H9 (cell line): ENCODE results near the gene BSPRY. TPM values are rescaled to one million over a fixed set of nuclear protein-coding genes. Genes with fewer than 3 reads are reported as not detected.

ENCODE experiments used
- DNase-seq: peaks from one replicate; pipeline ENCODE4 v3.0.0-alpha.2; 2017
- H2AFZ ChIP-seq: one replicate; pipeline ENCODE4 v1.6.1; 2013; ENCODE audit warnings: mild to moderate bottlenecking, low read length, control low read depth, moderate library complexity
- H2AK5ac ChIP-seq: 2 replicates; pipeline ENCODE4 v1.6.1; 2013; ENCODE audit warnings: low read length, control low read depth, mixed read lengths; ENCODE audit not compliant: insufficient read length
- H2BK120ac ChIP-seq: one replicate; pipeline ENCODE4 v1.6.1; 2013; ENCODE audit warnings: low read depth, mild to moderate bottlenecking, low read length, control low read depth, inconsistent platforms; ENCODE audit not compliant: poor library complexity, severe bottlenecking
- H2BK12ac ChIP-seq: 2 replicates; pipeline ENCODE4 v1.6.1; 2013; ENCODE audit warnings: low read length, control low read depth, mixed read lengths, low read depth; ENCODE audit not compliant: insufficient read length
- H2BK15ac ChIP-seq: 2 replicates; pipeline ENCODE4 v1.6.1; 2013; ENCODE audit warnings: low read depth, low read length, control low read depth
- H2BK20ac ChIP-seq: one replicate; pipeline ENCODE4 v1.6.1; 2013; ENCODE audit warnings: low read depth, mild to moderate bottlenecking, low read length, control low read depth, inconsistent platforms; ENCODE audit not compliant: poor library complexity, severe bottlenecking
- H2BK5ac ChIP-seq: 2 replicates; pipeline ENCODE4 v1.6.1; 2013; ENCODE audit warnings: low read length, control low read depth, mixed read lengths; ENCODE audit not compliant: insufficient read length
- H3K14ac ChIP-seq: 2 replicates; pipeline ENCODE4 v1.6.1; 2013; ENCODE audit warnings: low read length, control low read depth; ENCODE audit not compliant: insufficient read depth
- H3K18ac ChIP-seq: 2 replicates; pipeline ENCODE4 v1.6.1; 2013; ENCODE audit warnings: low read depth, mild to moderate bottlenecking, mixed read lengths, low read length, control low read depth; ENCODE audit not compliant: insufficient read length
- H3K23ac ChIP-seq: 2 replicates; pipeline ENCODE4 v1.6.1; 2013; ENCODE audit warnings: low read length, control low read depth, mixed read lengths, low read depth; ENCODE audit not compliant: insufficient read length
- H3K23me2 ChIP-seq: 2 replicates; pipeline ENCODE4 v1.6.1; 2013; ENCODE audit warnings: low read depth, mild to moderate bottlenecking, mixed read lengths, low read length, control low read depth; ENCODE audit not compliant: insufficient read length, poor library complexity, severe bottlenecking
- H3K27ac ChIP-seq: 2 replicates; pipeline ENCODE4 v1.5.1; 2013; ENCODE audit warnings: low read length, control low read depth, mixed read lengths, low read depth; ENCODE audit not compliant: insufficient read length
- H3K27me3 ChIP-seq: 2 replicates; pipeline ENCODE4 v1.6.1; 2013; ENCODE audit warnings: low read length, control low read depth, inconsistent platforms; ENCODE audit not compliant: insufficient read depth
- H3K4ac ChIP-seq: 2 replicates; pipeline ENCODE4 v1.6.1; 2013; ENCODE audit warnings: low read depth, mild to moderate bottlenecking, control low read depth, inconsistent platforms, low read length, moderate library complexity
- H3K4me1 ChIP-seq: 2 replicates; pipeline ENCODE4 v1.6.1; 2013; ENCODE audit warnings: low read length, control low read depth, inconsistent platforms; ENCODE audit not compliant: insufficient read depth
- H3K4me2 ChIP-seq: 2 replicates; pipeline ENCODE4 v1.6.1; 2013; ENCODE audit warnings: low read length, control low read depth, mixed read lengths; ENCODE audit not compliant: insufficient read length, insufficient read depth
- H3K56ac ChIP-seq: 2 replicates; pipeline ENCODE4 v1.6.1; 2013; ENCODE audit warnings: low read depth, mild to moderate bottlenecking, mixed read lengths, low read length, control low read depth; ENCODE audit not compliant: insufficient read length
- H3K79me1 ChIP-seq: 2 replicates; pipeline ENCODE4 v1.6.1; 2013; ENCODE audit warnings: low read depth, mild to moderate bottlenecking, moderate library complexity, low read length, control low read depth, inconsistent platforms; ENCODE audit not compliant: insufficient read depth, poor library complexity, severe bottlenecking
- H3K79me2 ChIP-seq: 2 replicates; pipeline ENCODE4 v1.6.1; 2013; ENCODE audit warnings: low read length, control low read depth, inconsistent platforms; ENCODE audit not compliant: insufficient read depth
- H3K9ac ChIP-seq: 2 replicates; pipeline ENCODE4 v1.6.1; 2013; ENCODE audit warnings: low read length, control low read depth, mixed read lengths; ENCODE audit not compliant: insufficient read length; ENCODE audit errors: extremely low read depth
- H3K9me3 ChIP-seq: one replicate; pipeline ENCODE4 v1.6.1; 2013; ENCODE audit warnings: low read depth, low read length, inconsistent platforms; ENCODE audit not compliant: control insufficient read depth
- H3T11ph ChIP-seq: one replicate; pipeline ENCODE4 v1.6.1; 2013; ENCODE audit warnings: mild to moderate bottlenecking, low read length, control low read depth, inconsistent platforms
- H4K20me1 ChIP-seq: one replicate; pipeline ENCODE4 v1.6.1; 2013; ENCODE audit not compliant: control insufficient read depth, insufficient read length, insufficient read depth
- H4K5ac ChIP-seq: 2 replicates; pipeline ENCODE4 v1.6.1; 2013; ENCODE audit warnings: low read depth, mild to moderate bottlenecking, mixed read lengths, low read length, control low read depth; ENCODE audit not compliant: insufficient read length
- H4K8ac ChIP-seq: replicated peaks from 2 replicates; pipeline ENCODE4 v1.6.1; 2013; ENCODE audit warnings: low read length, control low read depth, mixed read lengths, low read depth; ENCODE audit not compliant: insufficient read length
- H4K91ac ChIP-seq: 2 replicates; pipeline ENCODE4 v1.6.1; 2013; ENCODE audit warnings: low read depth, mild to moderate bottlenecking, moderate library complexity, mixed read lengths, low read length, control low read depth; ENCODE audit not compliant: insufficient read length
- H3K27ac Mint-ChIP-seq, 3 experiments: 2 replicates in 2 of 3; 3 replicates in 1 of 3; pipeline ENCODE4 v1.8.0; 2020 to 2021; ENCODE audit warnings: mixed read lengths in 3 of 3, mild to moderate bottlenecking in 1 of 3, moderate library complexity in 1 of 3
- H3K27me3 Mint-ChIP-seq: 2 replicates; pipeline ENCODE4 v1.8.0; 2021; ENCODE audit warnings: low read depth, mild to moderate bottlenecking, moderate library complexity, mixed read lengths
- H3K36me3 Mint-ChIP-seq, 3 experiments: 2 replicates in 2 of 3; 3 replicates in 1 of 3; pipeline ENCODE4 v1.8.0; 2020 to 2021; ENCODE audit warnings: low read depth in 3 of 3, mixed read lengths in 3 of 3; ENCODE audit not compliant: insufficient read depth in 1 of 3
- H3K4me1 Mint-ChIP-seq, 2 experiments: 2 replicates each; pipeline ENCODE4 v1.8.0; 2020; ENCODE audit warnings: mixed read lengths in 2 of 2
- H3K4me3 Mint-ChIP-seq, 2 experiments: 2 replicates in 1 of 2; 3 replicates in 1 of 2; pipeline ENCODE4 v1.8.0; 2020 to 2021; ENCODE audit warnings: mild to moderate bottlenecking in 2 of 2, mixed read lengths in 2 of 2, moderate library complexity in 1 of 2
- H3K9me3 Mint-ChIP-seq, 2 experiments: 2 replicates in 1 of 2; 3 replicates in 1 of 2; pipeline ENCODE4 v1.8.0; 2020; ENCODE audit warnings: mild to moderate bottlenecking in 2 of 2, mixed read lengths in 2 of 2, moderate library complexity in 1 of 2
- WGBS: extraction: QIAGEN DNeasy Blood & Tissue Kit; methylation state at CpG from one replicate; pipeline ENCODE4 v1.1.7; 2013; ENCODE audit warnings: missing lambda C conversion rate, low lambda C conversion rate, mixed read lengths; ENCODE audit not compliant: insufficient read length; ENCODE audit errors: extremely low coverage; 5-methylcytosine and 5-hydroxymethylcytosine counted together
- total RNA-seq: library from RNA; stranded (reverse); gene quantifications from 2 replicates; pipeline ENCODE4 v1.2.1, GENCODE V29; 2021
- TF ChIP-seq, protein P1 (sequence below): fragments of 200-600 bp; sonication (generic); conservative IDR thresholded peaks from 3 replicates; pipeline ENCODE4 v1.8.0; 2021; ENCODE audit warnings: antibody characterized with exemption, mild to moderate bottlenecking

Gene BSPRY
- total RNA-seq, 1 experiment from 2014 or later: 4.5 TPM

GRCh38 chr9:113389451-113389850, 40.1 kb downstream of the BSPRY start:
- Histone ChIP-seq H3K79me2 (no peaks in the 10 kb centered on the region), H2BK12ac (no peak overlapping the region), H3K27me3 (no peaks in the 10 kb centered on the region), H3K27ac (no peak overlapping the region), H4K5ac (no peak overlapping the region), H4K20me1 (no peaks in the 10 kb centered on the region), H4K8ac (no peak overlapping the region), H3K4me1 (no peaks in the 10 kb centered on the region), H3K9me3 (no peaks in the 10 kb centered on the region), H3K79me1 (no peaks in the 10 kb centered on the region), H4K91ac (no peak overlapping the region), H2BK5ac (no peak overlapping the region), H2AK5ac (no peak overlapping the region), H3K23ac (no peak overlapping the region), H2BK15ac (no peak overlapping the region), H3K14ac (no peak overlapping the region), H2AFZ (no peak overlapping the region), H3K56ac (no peak overlapping the region), H3T11ph (no peak overlapping the region), H3K9ac (no peak overlapping the region), H3K4me2 (no peak overlapping the region), H2BK120ac (no peak overlapping the region), H3K4ac (no peak overlapping the region), H3K23me2 (no peaks in the 10 kb centered on the region), H3K18ac (no peak overlapping the region), H2BK20ac (no peak overlapping the region)
- H3K4me3 Mint-ChIP-seq: no peak overlapping the region
- H3K4me1 Mint-ChIP-seq: no peaks in the 10 kb centered on the region
- WGBS: no CpG with 5 or more reads among the region's 11 CpGs
- H3K36me3 Mint-ChIP-seq: peaks cover 3 to 47% (median 35%) of the 10 kb centered on the region in 3 experiments; a peak in 5 of 7 replicates
- no peak overlapping the region for H3K27ac Mint-ChIP-seq
- DNase-seq: no peak
- TF ChIP-seq, protein P1, sequence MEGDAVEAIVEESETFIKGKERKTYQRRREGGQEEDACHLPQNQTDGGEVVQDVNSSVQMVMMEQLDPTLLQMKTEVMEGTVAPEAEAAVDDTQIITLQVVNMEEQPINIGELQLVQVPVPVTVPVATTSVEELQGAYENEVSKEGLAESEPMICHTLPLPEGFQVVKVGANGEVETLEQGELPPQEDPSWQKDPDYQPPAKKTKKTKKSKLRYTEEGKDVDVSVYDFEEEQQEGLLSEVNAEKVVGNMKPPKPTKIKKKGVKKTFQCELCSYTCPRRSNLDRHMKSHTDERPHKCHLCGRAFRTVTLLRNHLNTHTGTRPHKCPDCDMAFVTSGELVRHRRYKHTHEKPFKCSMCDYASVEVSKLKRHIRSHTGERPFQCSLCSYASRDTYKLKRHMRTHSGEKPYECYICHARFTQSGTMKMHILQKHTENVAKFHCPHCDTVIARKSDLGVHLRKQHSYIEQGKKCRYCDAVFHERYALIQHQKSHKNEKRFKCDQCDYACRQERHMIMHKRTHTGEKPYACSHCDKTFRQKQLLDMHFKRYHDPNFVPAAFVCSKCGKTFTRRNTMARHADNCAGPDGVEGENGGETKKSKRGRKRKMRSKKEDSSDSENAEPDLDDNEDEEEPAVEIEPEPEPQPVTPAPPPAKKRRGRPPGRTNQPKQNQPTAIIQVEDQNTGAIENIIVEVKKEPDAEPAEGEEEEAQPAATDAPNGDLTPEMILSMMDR: no peak
- H3K9me3 Mint-ChIP-seq: no peaks in the 10 kb centered on the region
- no peaks in the 10 kb centered on the region for H3K27me3 Mint-ChIP-seq
